K562 (cell line): ENCODE data around the gene MTMR3. TPM values are rescaled to one million over a fixed set of nuclear protein-coding genes. Genes with fewer than 3 reads are reported as not detected.

ENCODE experiments used
- ATAC-seq: fragments of 200-7000 bp; cut with Tn5 transposase; 3 replicates; pipeline ENCODE4 v1.9.1; 2020; ENCODE audit warnings: moderate library complexity
- BruUV-seq: library from RNA; stranded (reverse); fragments of 400-500 nt; replicated peaks from 2 replicates; lab custom pipeline; 2021; lab: Mats Ljungman, UMichigan
- CTCF ChIA-PET: fragments of 300-600 bp; formaldehyde crosslinking; extraction: SDS; loops from one replicate; lab custom pipeline; 2021; ENCODE audit warnings: low intra/inter-chr PET ratio; lab: Yijun Ruan, JAX
- POLR2A ChIA-PET: fragments of 300-600, 350-650 bp; sonication (Branson Sonifier 250); formaldehyde crosslinking; extraction: SDS; loops from one replicate; lab custom pipeline; 2021; ENCODE audit warnings: antibody characterized with exemption, inconsistent platforms; lab: Yijun Ruan, JAX
- DNase-seq, 4 experiments: peaks; one replicate each; pipeline versions ENCODE4 v3.0.0 to v3.0.0-alpha.2; 2011 to 2018; ENCODE audit warnings: low spot score in 3 of 4, mixed read lengths in 3 of 4; ENCODE audit errors: extremely low read depth in 1 of 4
- FAIRE-seq: peaks from 2 replicates; lab custom pipeline; 2011; peaks lifted over from hg19 to GRCh38; lab: Jason Lieb, UNC
- H2AFZ ChIP-seq: 2 replicates; pipeline ENCODE4 v1.6.0; 2011; ENCODE audit warnings: low read depth, low read length, control low read depth, inconsistent platforms
- H3K27ac ChIP-seq: fragments of 200-600 bp; 3 replicates; pipeline ENCODE4 v1.8.0; 2011; ENCODE audit warnings: low read depth, mild to moderate bottlenecking, control low read depth, inconsistent platforms, low read length, moderate library complexity, mixed read lengths; ENCODE audit errors: extremely low read depth
- H3K27me3 ChIP-seq, 2 experiments: fragments of 300-600 bp in 1 of 2; 2 replicates in 1 of 2; 3 replicates in 1 of 2; pipeline versions ENCODE4 v1.6.0 to v1.8.0; 2011; ENCODE audit warnings: inconsistent platforms in 2 of 2, low read length in 2 of 2, mild to moderate bottlenecking in 1 of 2, mixed read lengths in 1 of 2, moderate library complexity in 1 of 2; ENCODE audit not compliant: control insufficient read depth in 2 of 2, insufficient read depth in 2 of 2
- H3K36me3 ChIP-seq: fragments of 300-600 bp; 3 replicates; pipeline ENCODE4 v1.8.0; 2011; ENCODE audit warnings: mild to moderate bottlenecking, low read length, inconsistent platforms; ENCODE audit not compliant: control insufficient read depth, insufficient read depth
- H3K4me1 ChIP-seq, 2 experiments: fragments of 200-600 bp in 1 of 2; replicated peaks in 1 of 2; 2 replicates in 1 of 2; 3 replicates in 1 of 2; pipeline versions ENCODE4 v1.5.1 to v1.8.0; 2011; ENCODE audit warnings: inconsistent platforms in 2 of 2, low read length in 2 of 2, mild to moderate bottlenecking in 1 of 2, mixed read lengths in 1 of 2, moderate library complexity in 1 of 2; ENCODE audit not compliant: control insufficient read depth in 2 of 2, insufficient read depth in 2 of 2
- H3K4me2 ChIP-seq: 2 replicates; pipeline ENCODE4 v1.6.1; 2011; ENCODE audit warnings: low read length, control low read depth, inconsistent platforms, mixed read lengths; ENCODE audit not compliant: insufficient read depth
- H3K4me3 ChIP-seq: fragments of 200-600 bp; sonication (generic), shearing (Covaris generic); 2 replicates; pipeline ENCODE4 v1.5.1; 2016; ENCODE audit warnings: control low read depth, inconsistent platforms
- H3K79me2 ChIP-seq: fragments of 200-600 bp; 3 replicates; pipeline ENCODE4 v1.8.0; 2011; ENCODE audit warnings: low read length, inconsistent platforms; ENCODE audit not compliant: control insufficient read depth, insufficient read depth
- H3K9ac ChIP-seq, 2 experiments: 2 replicates each; pipeline versions ENCODE4 v1.6.0 to v1.6.1; 2011; ENCODE audit warnings: low read depth in 2 of 2, low read length in 2 of 2, control low read depth in 1 of 2, inconsistent platforms in 1 of 2, mild to moderate bottlenecking in 1 of 2, mixed read lengths in 1 of 2; ENCODE audit not compliant: insufficient read depth in 1 of 2
- H3K9me1 ChIP-seq: one replicate; pipeline ENCODE4 v1.6.0; 2011; ENCODE audit warnings: inconsistent platforms, mild to moderate bottlenecking, low read length, moderate library complexity; ENCODE audit not compliant: control insufficient read depth, insufficient read depth
- H3K9me3 ChIP-seq: replicated peaks from 2 replicates; pipeline ENCODE4 v1.5.1; 2011; ENCODE audit warnings: low read depth, low read length, inconsistent platforms; ENCODE audit not compliant: control insufficient read depth, insufficient read depth
- H4K20me1 ChIP-seq: replicated peaks from 2 replicates; pipeline ENCODE4 v1.6.1; 2011; ENCODE audit warnings: low read length, inconsistent platforms, mixed read lengths; ENCODE audit not compliant: control insufficient read depth, insufficient read depth
- CHD2 ChIP-seq: IDR thresholded peaks from 2 replicates; pipeline ENCODE4 v1.6.1; 2011; ENCODE audit warnings: low read depth, low read length
- DLX4 ChIP-seq: fragments of 250-450 bp; sonication (Bioruptor Pico); IDR thresholded peaks from 2 replicates; pipeline ENCODE4 v1.6.1; 2021; ENCODE audit warnings: mild to moderate bottlenecking
- EHMT2 ChIP-seq: fragments of 450-650 bp; IDR thresholded peaks from 2 replicates; pipeline ENCODE4 v1.6.1; 2018; ENCODE audit warnings: antibody characterized with exemption
- GATAD2B ChIP-seq: fragments of 450-650 bp; IDR thresholded peaks from 2 replicates; pipeline ENCODE4 v1.6.1; 2017; ENCODE audit warnings: mild to moderate bottlenecking, borderline replicate concordance
- MCM2 ChIP-seq: fragments of 450-650 bp; IDR thresholded peaks from 2 replicates; pipeline ENCODE4 v1.6.1; 2017; ENCODE audit warnings: low read depth, mild to moderate bottlenecking
- PATZ1 ChIP-seq: fragments of 250-450 bp; sonication (Bioruptor Pico); IDR thresholded peaks from 2 replicates; pipeline ENCODE4 v1.5.0; 2020; ENCODE audit warnings: mild to moderate bottlenecking, borderline replicate concordance
- STAG1 ChIP-seq: sonication (generic); formaldehyde crosslinking; IDR thresholded peaks from 2 replicates; pipeline ENCODE4 v1.5.0; 2020; ENCODE audit warnings: missing genetic modification reagents, borderline replicate concordance
- TAF1 ChIP-seq: IDR thresholded peaks from 2 replicates; pipeline ENCODE4 v1.6.1; 2011; ENCODE audit warnings: mild to moderate bottlenecking, low read length, moderate library complexity; ENCODE audit not compliant: insufficient read depth, control insufficient read depth, severe bottlenecking; ENCODE audit errors: extremely low read depth
- TOE1 ChIP-seq, 2 experiments: fragments of 450-650 bp in 1 of 2; sonication (generic) in 1 of 2; formaldehyde crosslinking in 1 of 2; IDR thresholded peaks; 2 replicates each; pipeline versions ENCODE4 v1.7.1 to v1.8.0; 2016 to 2022; ENCODE audit warnings: borderline replicate concordance in 2 of 2, mild to moderate bottlenecking in 2 of 2, antibody characterized with exemption in 1 of 2, inconsistent platforms in 1 of 2, low read depth in 1 of 2, missing genetic modification reagents in 1 of 2, moderate library complexity in 1 of 2
- ZFX ChIP-seq: sonication (generic); formaldehyde crosslinking; IDR thresholded peaks from 2 replicates; pipeline ENCODE4 v1.8.0; 2022; ENCODE audit warnings: mild to moderate bottlenecking, missing genetic modification reagents, moderate library complexity
- WGBS: fragments of 100-300 bp; shearing (Covaris generic); methylation state at CpG from one replicate; pipeline ENCODE4 v1.1.6; 2016; ENCODE audit warnings: low coverage, mixed read lengths; ENCODE audit not compliant: insufficient coverage; ENCODE audit errors: missing lambda C conversion rate; 5-methylcytosine and 5-hydroxymethylcytosine counted together
- in situ Hi-C: fragments of 300-500 bp; cut with MboI; formaldehyde crosslinking; loops from 4 replicates; pipeline ENCODE4 v1.15.0; 2018; ENCODE audit warnings: inconsistent platforms, mixed read lengths
- intact Hi-C: fragments of 100-400 bp; cut with micrococcal nuclease; formaldehyde crosslinking; loops from 2 replicates; pipeline ENCODE4 v1.14.2; 2022
- polyA plus RNA-seq, 8 experiments: library from polyadenylated mRNA; depleted of rRNA in 4 of 8; stranded (reverse) in 5 of 8; unstranded in 3 of 8; fragments of >200 nt; fragmentation: Nextera tagmentation in 2 of 8; fragmentation: Illumina TruSeq in 1 of 8; extraction: Ambion mirVana in 2 of 8; extraction: Trizol in 1 of 8; gene quantifications; 2 replicates each; pipeline versions ENCODE4 v1.2.1 to v1.2.3, GENCODE V29; 2011 to 2014; ENCODE audit warnings: inconsistent platforms in 1 of 8, missing spikeins in 1 of 8
- total RNA-seq, 7 experiments: library from RNA; depleted of rRNA in 6 of 7; stranded (reverse); fragments of >200 nt in 6 of 7; fragmentation: Illumina TruSeq in 2 of 7; extraction: Trizol in 2 of 7; gene quantifications; 2 replicates each; pipeline versions ENCODE4 v1.2.1 to v1.2.3, GENCODE V29; 2011 to 2021; ENCODE audit warnings: low replicate concordance in 1 of 7
- TF ChIP-seq, protein P1 (sequence below), 2 experiments: fragments of 450-650 bp in 1 of 2; sonication (generic) in 1 of 2; formaldehyde crosslinking; conservative IDR thresholded peaks; 2 replicates each; pipeline versions ENCODE4 v1.4.0 to v1.8.1; 2020 to 2022; ENCODE audit warnings: mild to moderate bottlenecking in 1 of 2, missing genetic modification reagents in 1 of 2
- TF ChIP-seq, protein P2 (sequence below): fragments of 450-650 bp; IDR thresholded peaks from 2 replicates; pipeline ENCODE4 v1.6.1; 2018; ENCODE audit not compliant: partially characterized antibody
- TF ChIP-seq, protein P3 (sequence below): IDR thresholded peaks from 2 replicates; pipeline ENCODE4 v1.6.1; 2014; ENCODE audit warnings: antibody characterized with exemption

Gene MTMR3
- total and polyA plus RNA-seq, 9 of the 15 experiments (the other 6 are each of a cell fraction or from before 2014, with no cell fraction given) = 1.6 to 13.7 (median 7.9) TPM

- intact Hi-C loops = no loop called here
- TF ChIP-seq ZFX (CRISPR knock-in tag) (no peak), MCM2 (no peak), GATAD2B (no peak), DLX4 (CRISPR knock-in tag) (no peak), CHD2 (no peak), PATZ1 (CRISPR knock-in tag) (no peak), STAG1 (CRISPR knock-in tag) (no peak), TAF1 (no peak), TOE1 (IDR thresholded peaks at IDR 0.05; ENCODE audit: borderline replicate concordance) (no peak), TOE1 (CRISPR knock-in tag; IDR thresholded peaks at IDR 0.05; ENCODE audit: borderline replicate concordance, low read depth) (no peak), EHMT2 (no peak)
- TF ChIP-seq, protein P1, sequence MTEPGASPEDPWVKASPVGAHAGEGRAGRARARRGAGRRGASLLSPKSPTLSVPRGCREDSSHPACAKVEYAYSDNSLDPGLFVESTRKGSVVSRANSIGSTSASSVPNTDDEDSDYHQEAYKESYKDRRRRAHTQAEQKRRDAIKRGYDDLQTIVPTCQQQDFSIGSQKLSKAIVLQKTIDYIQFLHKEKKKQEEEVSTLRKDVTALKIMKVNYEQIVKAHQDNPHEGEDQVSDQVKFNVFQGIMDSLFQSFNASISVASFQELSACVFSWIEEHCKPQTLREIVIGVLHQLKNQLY (CRISPR knock-in tag; conservative IDR thresholded peaks at IDR 0.05) = no peak
- TF ChIP-seq, protein P2, sequence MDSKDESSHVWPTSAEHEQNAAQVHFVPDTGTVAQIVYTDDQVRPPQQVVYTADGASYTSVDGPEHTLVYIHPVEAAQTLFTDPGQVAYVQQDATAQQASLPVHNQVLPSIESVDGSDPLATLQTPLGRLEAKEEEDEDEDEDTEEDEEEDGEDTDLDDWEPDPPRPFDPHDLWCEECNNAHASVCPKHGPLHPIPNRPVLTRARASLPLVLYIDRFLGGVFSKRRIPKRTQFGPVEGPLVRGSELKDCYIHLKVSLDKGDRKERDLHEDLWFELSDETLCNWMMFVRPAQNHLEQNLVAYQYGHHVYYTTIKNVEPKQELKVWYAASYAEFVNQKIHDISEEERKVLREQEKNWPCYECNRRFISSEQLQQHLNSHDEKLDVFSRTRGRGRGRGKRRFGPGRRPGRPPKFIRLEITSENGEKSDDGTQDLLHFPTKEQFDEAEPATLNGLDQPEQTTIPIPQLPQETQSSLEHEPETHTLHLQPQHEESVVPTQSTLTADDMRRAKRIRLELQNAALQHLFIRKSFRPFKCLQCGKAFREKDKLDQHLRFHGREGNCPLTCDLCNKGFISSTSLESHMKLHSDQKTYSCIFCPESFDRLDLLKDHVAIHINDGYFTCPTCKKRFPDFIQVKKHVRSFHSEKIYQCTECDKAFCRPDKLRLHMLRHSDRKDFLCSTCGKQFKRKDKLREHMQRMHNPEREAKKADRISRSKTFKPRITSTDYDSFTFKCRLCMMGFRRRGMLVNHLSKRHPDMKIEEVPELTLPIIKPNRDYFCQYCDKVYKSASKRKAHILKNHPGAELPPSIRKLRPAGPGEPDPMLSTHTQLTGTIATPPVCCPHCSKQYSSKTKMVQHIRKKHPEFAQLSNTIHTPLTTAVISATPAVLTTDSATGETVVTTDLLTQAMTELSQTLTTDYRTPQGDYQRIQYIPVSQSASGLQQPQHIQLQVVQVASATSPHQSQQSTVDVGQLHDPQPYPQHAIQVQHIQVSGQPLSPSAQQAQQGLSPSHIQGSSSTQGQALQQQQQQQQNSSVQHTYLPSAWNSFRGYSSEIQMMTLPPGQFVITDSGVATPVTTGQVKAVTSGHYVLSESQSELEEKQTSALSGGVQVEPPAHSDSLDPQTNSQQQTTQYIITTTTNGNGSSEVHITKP = no peak
- TF ChIP-seq, protein P3, sequence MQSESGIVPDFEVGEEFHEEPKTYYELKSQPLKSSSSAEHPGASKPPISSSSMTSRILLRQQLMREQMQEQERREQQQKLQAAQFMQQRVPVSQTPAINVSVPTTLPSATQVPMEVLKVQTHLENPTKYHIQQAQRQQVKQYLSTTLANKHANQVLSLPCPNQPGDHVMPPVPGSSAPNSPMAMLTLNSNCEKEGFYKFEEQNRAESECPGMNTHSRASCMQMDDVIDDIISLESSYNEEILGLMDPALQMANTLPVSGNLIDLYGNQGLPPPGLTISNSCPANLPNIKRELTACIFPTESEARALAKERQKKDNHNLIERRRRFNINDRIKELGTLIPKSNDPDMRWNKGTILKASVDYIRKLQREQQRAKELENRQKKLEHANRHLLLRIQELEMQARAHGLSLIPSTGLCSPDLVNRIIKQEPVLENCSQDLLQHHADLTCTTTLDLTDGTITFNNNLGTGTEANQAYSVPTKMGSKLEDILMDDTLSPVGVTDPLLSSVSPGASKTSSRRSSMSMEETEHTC = no peak
Measured at GRCh38 chr22:29973269-29973668, 90.3 kb downstream of the MTMR3 start.

More at GRCh38 chr22:29973269-29973668, 90.3 kb downstream of the MTMR3 start:
- H3K27me3 ChIP-seq = no peaks in the 10 kb centered on the region
- H3K9me1 ChIP-seq = no peaks in the 10 kb centered on the region
- no peak for DNase-seq
- H3K79me2 ChIP-seq = no peaks in the 10 kb centered on the region
- no peaks in the 10 kb centered on the region for H4K20me1 ChIP-seq
- BruUV-seq = no TSS peak
- CTCF ChIA-PET = no interaction called here
- 87% methylated on average over 4 of the region's 4 CpGs for WGBS
- no peaks in the 10 kb centered on the region for H3K4me1 ChIP-seq
- no peak overlapping the region for H3K27ac ChIP-seq
- FAIRE-seq = no peak
- no peak overlapping the region for H3K4me2 ChIP-seq
- 0 out of 3 replicates have a peak, but pooled peaks cover 2% of the 10 kb centered on the region for H3K36me3 ChIP-seq
- ATAC-seq = no peak
- POLR2A ChIA-PET = interaction anchor here (0.7 kb wide), 1 partner anchor 21 kb away, joined by 3 read pairs; no protein-coding TSS in a partner anchor
- H3K9me3 ChIP-seq = no peaks in the 10 kb centered on the region
- H2AFZ ChIP-seq = no peak overlapping the region
- in situ Hi-C loops = no loop called here
- H3K4me3 ChIP-seq = no peak overlapping the region
- H3K9ac ChIP-seq = no peak overlapping the region
